Activated CD8-positive, alpha-beta memory T cell treated with anti-CD3 and anti-CD28 coated beads for 36 hours (primary cell): Measurements from ENCODE around the gene C16orf95. TPM values are rescaled to one million over a fixed set of nuclear protein-coding genes. Genes with fewer than 3 reads are reported as not detected.
"Not testable (repeated sequence)": the region's sequence is repeated elsewhere in the genome, so short reads cannot be mapped to it uniquely, and the experiment has no call there.

ENCODE experiments used
- CTCF ChIA-PET: fragments of 350-600 bp; sonication (Branson Sonifier 250); formaldehyde crosslinking; loops from one replicate; lab custom pipeline; 2021; ENCODE audit warnings: antibody characterized with exemption; lab: Charles Lee
- POLR2A ChIA-PET: fragments of 350-600 bp; sonication (Branson Sonifier 250); formaldehyde crosslinking; loops from one replicate; lab custom pipeline; 2021; ENCODE audit warnings: antibody characterized with exemption; lab: Charles Lee
- total RNA-seq, 2 experiments: library from RNA; stranded (reverse); gene quantifications; one replicate each; pipeline ENCODE4 v1.2.3, GENCODE V29; 2021

Gene C16orf95
- total RNA-seq: 10 to 100 TPM; 10.3 to 11.1 TPM

- ChIA-PET POLR2A (interaction anchor here (0.7 to 2.1 kb wide), 2 partner anchors 66 to 315 kb away, joined by 4 to 17 read pairs; partner anchors contain the start of gene FBXO31), CTCF (interaction anchor here (1.4 to 2.0 kb wide), 4 partner anchors 9 to 319 kb away, joined by 3 to 11 read pairs (median 4); partner anchors contain the start of gene FBXO31)
Observed at GRCh38 chr16:87316923-87317749, at the start of gene C16orf95. Gene C16orf95, minus strand, starts transcription at chr16:87317392. Its CDS starts 150 bp downstream, at chr16:87317242.

GRCh38 chr16:87366930-87367329 is 49.7 kb upstream of the C16orf95 start:
- POLR2A ChIA-PET: no interaction called here
- CTCF ChIA-PET: no interaction called here

GRCh38 chr16:87366288-87366687 is 49.1 kb upstream of the C16orf95 start:
- ChIA-PET POLR2A (no interaction called here), CTCF (no interaction called here)

GRCh38 chr16:87365021-87365713 is 48.0 kb upstream of the C16orf95 start:
- CTCF ChIA-PET: no interaction called here
- POLR2A ChIA-PET: no interaction called here

GRCh38 chr16:87363771-87364455 is 46.7 kb upstream of the C16orf95 start:
- CTCF ChIA-PET: no interaction called here
- POLR2A ChIA-PET: no interaction called here

GRCh38 chr16:87362828-87363559 is 45.8 kb upstream of the C16orf95 start:
- POLR2A ChIA-PET, CTCF ChIA-PET: not testable (repeated sequence)

- ChIA-PET POLR2A (no interaction called here), CTCF (no interaction called here)
Observed at GRCh38 chr16:87361916-87362619, 44.9 kb upstream of the C16orf95 start.

GRCh38 chr16:87360862-87361610 is 43.8 kb upstream of the C16orf95 start:
- POLR2A ChIA-PET: no interaction called here

GRCh38 chr16:87359121-87359520 is 41.9 kb upstream of the C16orf95 start:
- ChIA-PET POLR2A (no interaction called here), CTCF (no interaction called here)

More at GRCh38 chr16:87360862-87361610, 43.8 kb upstream of the C16orf95 start:
- CTCF ChIA-PET: interaction anchor here (0.7 kb wide), 1 partner anchor 11 kb away, joined by 4 read pairs; no protein-coding TSS in a partner anchor

- ChIA-PET CTCF (no interaction called here), POLR2A (no interaction called here)
Observed at GRCh38 chr16:87358696-87359095, 41.5 kb upstream of the C16orf95 start.

- POLR2A ChIA-PET: no interaction called here
- CTCF ChIA-PET: interaction anchor here (1.3 kb wide), 1 partner anchor 18 kb away, joined by 3 read pairs; no protein-coding TSS in a partner anchor
Observed at GRCh38 chr16:87358250-87358649, 41.1 kb upstream of the C16orf95 start.

- ChIA-PET POLR2A (interaction anchor here (0.7 kb wide), 1 partner anchor 356 kb away, joined by 5 read pairs; no protein-coding TSS in a partner anchor), CTCF (no interaction called here)
Observed at GRCh38 chr16:87356491-87356853, 39.3 kb upstream of the C16orf95 start.

GRCh38 chr16:87353613-87354012 is 36.4 kb upstream of the C16orf95 start:
- POLR2A ChIA-PET: no interaction called here
- CTCF ChIA-PET: no interaction called here

GRCh38 chr16:87352818-87353217 is 35.6 kb upstream of the C16orf95 start:
- ChIA-PET POLR2A (no interaction called here), CTCF (no interaction called here)

- POLR2A ChIA-PET: no interaction called here
- CTCF ChIA-PET: no interaction called here
Observed at GRCh38 chr16:87351320-87351698, 34.1 kb upstream of the C16orf95 start.

- POLR2A ChIA-PET: no interaction called here
- CTCF ChIA-PET: interaction anchor here (1.2 kb wide), 1 partner anchor 10 kb away, joined by 4 read pairs; no protein-coding TSS in a partner anchor
Observed at GRCh38 chr16:87350681-87351319, 33.6 kb upstream of the C16orf95 start.

- POLR2A ChIA-PET: no interaction called here
- CTCF ChIA-PET: interaction anchor here (1.2 kb wide), 1 partner anchor 11 kb away, joined by 4 read pairs; no protein-coding TSS in a partner anchor
Observed at GRCh38 chr16:87350031-87350430, 32.8 kb upstream of the C16orf95 start.
